ENCODE measurements around the gene S1PR1. TPM values are rescaled to one million over a fixed set of nuclear protein-coding genes. Genes with fewer than 3 reads are reported as not detected.
A peak's percentile ranks its signal among the peaks of the same experiment; 100 is the strongest.

The S1PR1 gene
- total RNA-seq, 1 donor from 2014 or later = 291 TPM

GRCh38 chr1:101251504-101251903 is 14.7 kb downstream of the S1PR1 start:
- intact Hi-C loops (cut with DNase I) = no loop called here
- no peak for DNase-seq (ENCODE audit: low spot score in 2 of 2)
- no peak for TF ChIP-seq CTCF (IDR thresholded peaks at IDR 0.05)

GRCh38 chr1:101253976-101254674 is 17.3 kb downstream of the S1PR1 start:
- DNase-seq (ENCODE audit: low spot score in 2 of 2) = no peak
- no peaks in the 10 kb centered on the region for H3K4me1 ChIP-seq
- H3K9me3 ChIP-seq = no peaks in the 10 kb centered on the region
- H3K36me3 ChIP-seq = no peaks in the 10 kb centered on the region
- TF ChIP-seq CTCF (IDR thresholded peaks at IDR 0.05) = no peak
- no peak overlapping the region for H3K4me3 ChIP-seq
- H3K27ac ChIP-seq = no peak overlapping the region
- no peaks in the 10 kb centered on the region for H3K27me3 ChIP-seq
- intact Hi-C loops (cut with DNase I) = no loop called here

More at GRCh38 chr1:101251504-101251903, 14.7 kb downstream of the S1PR1 start:
- Histone ChIP-seq H3K4me1 (no peaks in the 10 kb centered on the region), H3K36me3 (no peaks in the 10 kb centered on the region), H3K9me3 (no peaks in the 10 kb centered on the region), H3K4me3 (no peak overlapping the region), H3K27me3 (no peaks in the 10 kb centered on the region), H3K27ac (no peak overlapping the region)

- TF ChIP-seq CTCF (IDR thresholded peaks at IDR 0.05) = no peak
- Histone ChIP-seq H3K36me3 (no peaks in the 10 kb centered on the region), H3K4me1 (peaks cover 0 to 12% of the 10 kb centered on the region in 2 donors), H3K4me3 (no peak overlapping the region), H3K27me3 (no peaks in the 10 kb centered on the region), H3K27ac (no peak overlapping the region), H3K9me3 (no peaks in the 10 kb centered on the region)
- intact Hi-C loops (cut with DNase I) = no loop called here
- no peak for DNase-seq (ENCODE audit: low spot score in 2 of 2)
Observed at GRCh38 chr1:101257500-101258325, 20.9 kb downstream of the S1PR1 start.

GRCh38 chr1:101259744-101260148 is 22.9 kb downstream of the S1PR1 start:
- Histone ChIP-seq H3K9me3 (no peaks in the 10 kb centered on the region), H3K27me3 (no peaks in the 10 kb centered on the region), H3K4me1 (peaks cover 0 to 12% of the 10 kb centered on the region in 2 donors), H3K36me3 (no peaks in the 10 kb centered on the region), H3K27ac (peak overlapping the region; percentile 24 to 31), H3K4me3 (no peak overlapping the region)
- no peak for DNase-seq (ENCODE audit: low spot score in 2 of 2)
- intact Hi-C loops (cut with DNase I) = no loop called here
- TF ChIP-seq CTCF (IDR thresholded peaks at IDR 0.05) = no peak

- intact Hi-C loops (cut with DNase I) = no loop called here
- Histone ChIP-seq H3K27ac (peak overlapping the region in 1 of 2 donors; percentile 24), H3K27me3 (no peaks in the 10 kb centered on the region), H3K9me3 (no peaks in the 10 kb centered on the region), H3K4me3 (no peak overlapping the region), H3K4me1 (peaks cover 0 to 12% of the 10 kb centered on the region in 2 donors), H3K36me3 (no peaks in the 10 kb centered on the region)
- TF ChIP-seq CTCF (IDR thresholded peaks at IDR 0.05) = no peak
- no peak for DNase-seq (ENCODE audit: low spot score in 2 of 2)
Observed at GRCh38 chr1:101260556-101261350, 23.9 kb downstream of the S1PR1 start.
